ENCODE results near the gene HSP90AA1.

- TF ChIP-seq, protein P1, sequence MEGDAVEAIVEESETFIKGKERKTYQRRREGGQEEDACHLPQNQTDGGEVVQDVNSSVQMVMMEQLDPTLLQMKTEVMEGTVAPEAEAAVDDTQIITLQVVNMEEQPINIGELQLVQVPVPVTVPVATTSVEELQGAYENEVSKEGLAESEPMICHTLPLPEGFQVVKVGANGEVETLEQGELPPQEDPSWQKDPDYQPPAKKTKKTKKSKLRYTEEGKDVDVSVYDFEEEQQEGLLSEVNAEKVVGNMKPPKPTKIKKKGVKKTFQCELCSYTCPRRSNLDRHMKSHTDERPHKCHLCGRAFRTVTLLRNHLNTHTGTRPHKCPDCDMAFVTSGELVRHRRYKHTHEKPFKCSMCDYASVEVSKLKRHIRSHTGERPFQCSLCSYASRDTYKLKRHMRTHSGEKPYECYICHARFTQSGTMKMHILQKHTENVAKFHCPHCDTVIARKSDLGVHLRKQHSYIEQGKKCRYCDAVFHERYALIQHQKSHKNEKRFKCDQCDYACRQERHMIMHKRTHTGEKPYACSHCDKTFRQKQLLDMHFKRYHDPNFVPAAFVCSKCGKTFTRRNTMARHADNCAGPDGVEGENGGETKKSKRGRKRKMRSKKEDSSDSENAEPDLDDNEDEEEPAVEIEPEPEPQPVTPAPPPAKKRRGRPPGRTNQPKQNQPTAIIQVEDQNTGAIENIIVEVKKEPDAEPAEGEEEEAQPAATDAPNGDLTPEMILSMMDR (IDR thresholded peaks at IDR 0.05; ENCODE audit: borderline replicate concordance, extremely low read depth, low read length, poor library complexity, severe bottlenecking): no peak
- TF ChIP-seq EZH2 (IDR thresholded peaks at IDR 0.05; ENCODE audit: borderline replicate concordance, low read depth, low read length, severe bottlenecking): no peak
Measured at GRCh38 chr14:102125546-102125945, 38.7 kb upstream of the HSP90AA1 start.
